ENCODE measurements around the gene BCAM. TPM values are rescaled to one million over a fixed set of nuclear protein-coding genes. Genes with fewer than 3 reads are reported as not detected.

BCAM gene
- total RNA-seq, 3 donors from 2014 or later = 17.1 to 102 (median 75.4) TPM

GRCh38 chr19:44785271-44785670 lies 23.6 kb upstream of the BCAM start:
- Histone ChIP-seq H3K9me3 (no peaks in the 10 kb centered on the region), H3K4me1 (no peaks in the 10 kb centered on the region), H3K27ac (no peak overlapping the region), H3K4me3 (no peak overlapping the region), H3K36me3 (no peaks in the 10 kb centered on the region), H3K27me3 (no peaks in the 10 kb centered on the region)
- intact Hi-C loops (cut with DNase I; ENCODE audit: low total_unique reads) = no loop called here
- DNase-seq (ENCODE audit: low spot score in 2 of 2) = no peak
- no peak for TF ChIP-seq POLR2AphosphoS5 (IDR thresholded peaks at IDR 0.05)
- no peak for TF ChIP-seq CTCF (IDR thresholded peaks at IDR 0.05)
- no peak for TF ChIP-seq POLR2A (IDR thresholded peaks at IDR 0.05)

DNA sequence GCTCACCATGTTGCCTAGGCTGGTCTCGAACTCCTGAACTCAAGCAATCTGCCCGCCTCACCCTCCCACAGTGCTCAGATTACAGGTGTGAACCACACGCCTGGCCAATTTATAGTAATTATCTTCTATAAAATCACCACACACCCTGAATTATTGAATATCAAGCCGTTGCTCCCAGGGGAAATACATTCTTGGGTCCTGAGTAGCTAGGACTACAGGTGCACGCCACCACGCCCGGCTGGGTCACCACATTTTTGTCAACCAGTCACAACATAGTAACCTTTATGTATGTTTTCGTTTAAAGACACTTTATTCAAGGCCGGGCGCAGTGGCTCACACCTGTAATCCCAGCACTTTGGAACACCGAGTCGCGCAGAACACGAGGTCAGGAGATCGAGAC lies 22.9 kb upstream of the BCAM start:
- intact Hi-C loops (cut with DNase I; ENCODE audit: low total_unique reads) = no loop called here
- no peaks in the 10 kb centered on the region for H3K9me3 ChIP-seq
- no peaks in the 10 kb centered on the region for H3K27me3 ChIP-seq
- H3K4me1 ChIP-seq = no peaks in the 10 kb centered on the region
- DNase-seq (ENCODE audit: low spot score in 2 of 2) = no peak
- no peaks in the 10 kb centered on the region for H3K36me3 ChIP-seq
- TF ChIP-seq CTCF (IDR thresholded peaks at IDR 0.05) (no peak), POLR2A (IDR thresholded peaks at IDR 0.05) (no peak), POLR2AphosphoS5 (IDR thresholded peaks at IDR 0.05) (no peak)
- no peak overlapping the region for H3K27ac ChIP-seq
- no peak overlapping the region for H3K4me3 ChIP-seq

DNA sequence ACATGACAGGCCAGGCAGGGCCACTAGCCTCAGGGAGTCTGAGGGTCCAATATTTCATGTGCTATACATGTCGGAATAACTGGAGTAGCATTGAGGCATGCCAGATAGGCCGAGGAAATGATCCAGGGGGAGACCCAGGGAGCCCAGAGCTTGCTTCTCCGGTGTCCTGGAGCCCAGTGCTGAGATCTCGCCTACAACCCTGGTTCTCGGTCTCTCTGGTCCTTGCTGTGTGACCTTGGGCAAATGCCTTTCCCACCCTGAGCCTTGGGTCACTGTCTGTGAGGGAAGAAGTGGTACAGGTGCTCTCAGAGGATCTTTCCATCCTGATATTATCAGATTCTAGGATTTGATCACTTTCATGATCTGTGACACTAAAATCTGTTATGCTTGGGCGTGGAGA lies 19.9 kb upstream of the BCAM start:
- no peak overlapping the region for H3K27ac ChIP-seq
- H3K36me3 ChIP-seq = no peaks in the 10 kb centered on the region
- no peak overlapping the region for H3K4me3 ChIP-seq
- no peaks in the 10 kb centered on the region for H3K27me3 ChIP-seq
- H3K9me3 ChIP-seq = no peaks in the 10 kb centered on the region
- DNase-seq (ENCODE audit: low spot score in 2 of 2) = no peak
- no peaks in the 10 kb centered on the region for H3K4me1 ChIP-seq
- intact Hi-C loops (cut with DNase I; ENCODE audit: low total_unique reads) = no loop called here
- TF ChIP-seq CTCF (IDR thresholded peaks at IDR 0.05) (no peak), POLR2A (IDR thresholded peaks at IDR 0.05) (no peak), POLR2AphosphoS5 (IDR thresholded peaks at IDR 0.05) (no peak)

DNA sequence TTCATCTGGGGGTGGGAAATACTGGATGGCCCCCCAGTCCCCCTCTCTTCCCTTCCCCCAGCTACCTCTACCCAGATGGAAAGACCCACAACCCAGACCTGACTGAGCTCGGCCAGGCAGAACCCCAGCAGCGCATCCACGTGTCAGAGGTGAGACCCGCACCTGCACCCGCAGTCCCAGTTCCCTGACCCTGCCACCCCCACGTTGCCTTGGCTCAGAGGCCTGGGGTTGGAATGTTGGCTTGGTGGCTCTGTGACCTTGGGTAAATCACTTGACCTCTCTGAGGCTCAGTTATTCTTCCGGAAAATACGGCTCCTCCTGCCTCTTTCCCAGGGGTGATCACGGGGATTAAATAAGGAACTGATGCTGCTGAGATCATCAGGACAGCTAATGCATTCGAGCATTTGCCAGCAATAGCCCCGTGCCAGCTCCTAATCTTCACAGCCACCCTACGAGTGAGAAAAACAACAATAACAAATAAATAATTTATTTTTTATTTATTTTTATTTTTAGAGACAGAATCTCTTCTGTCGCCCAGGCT lies 18.9 kb upstream of the BCAM start:
- TF ChIP-seq POLR2A (IDR thresholded peaks at IDR 0.05) = no peak
- TF ChIP-seq CTCF (IDR thresholded peaks at IDR 0.05) = no peak
- TF ChIP-seq POLR2AphosphoS5 (IDR thresholded peaks at IDR 0.05) = no peak
- Histone ChIP-seq H3K36me3 (no peaks in the 10 kb centered on the region), H3K27ac (no peak overlapping the region), H3K9me3 (no peaks in the 10 kb centered on the region), H3K4me1 (no peaks in the 10 kb centered on the region), H3K27me3 (no peaks in the 10 kb centered on the region), H3K4me3 (no peak overlapping the region)
- no peak for DNase-seq (ENCODE audit: low spot score in 2 of 2)
- intact Hi-C loops (cut with DNase I; ENCODE audit: low total_unique reads) = no loop called here

DNA sequence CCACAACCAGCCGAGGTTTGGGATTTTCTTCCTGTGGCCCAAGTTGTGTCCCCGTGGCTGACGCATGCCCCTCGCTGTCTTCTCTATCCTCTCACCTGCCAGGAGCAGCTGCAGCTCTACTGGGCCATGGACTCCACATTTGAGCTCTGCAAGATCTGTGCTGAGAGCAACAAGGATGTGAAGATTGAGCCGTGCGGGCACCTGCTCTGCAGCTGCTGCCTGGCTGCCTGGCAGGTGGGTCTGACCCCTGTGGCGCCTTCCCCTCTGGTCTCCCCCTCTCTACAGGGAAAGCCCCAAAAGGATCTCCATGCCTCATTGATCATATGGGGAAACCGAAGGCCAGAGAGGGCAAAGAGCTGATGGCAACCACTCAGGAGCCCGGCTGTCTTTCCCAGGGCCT lies 16.6 kb upstream of the BCAM start:
- Histone ChIP-seq H3K4me1 (no peaks in the 10 kb centered on the region), H3K27me3 (no peaks in the 10 kb centered on the region), H3K27ac (no peak overlapping the region), H3K36me3 (no peaks in the 10 kb centered on the region), H3K9me3 (no peaks in the 10 kb centered on the region), H3K4me3 (no peak overlapping the region)
- TF ChIP-seq POLR2A (IDR thresholded peaks at IDR 0.05) (no peak), CTCF (IDR thresholded peaks at IDR 0.05) (no peak), POLR2AphosphoS5 (IDR thresholded peaks at IDR 0.05) (no peak)
- no peak for DNase-seq (ENCODE audit: low spot score in 2 of 2)
- intact Hi-C loops (cut with DNase I; ENCODE audit: low total_unique reads) = no loop called here
